MM.1S (cell line): ENCODE results near the gene TMEM263.

Experiments used
- CTCF ChIP-seq: fragments of 300-600 bp; sonication (generic); IDR thresholded peaks from 2 replicates; pipeline ENCODE4 v1.5.1; 2016; ENCODE audit warnings: antibody characterized with exemption, low read length, mixed read lengths
- EZH2 ChIP-seq: fragments of 300-600 bp; sonication (generic); optimal IDR thresholded peaks from 2 replicates; pipeline ENCODE3; 2017; ENCODE audit warnings: low read depth, mild to moderate bottlenecking, antibody characterized with exemption, low read length, mixed read lengths
- EZH2phosphoT487 ChIP-seq: fragments of 300-600 bp; sonication (generic); IDR thresholded peaks from 2 replicates; pipeline ENCODE4 v1.6.1; 2018; ENCODE audit warnings: antibody characterized with exemption, low read length

GRCh38 chr12:106955377-106956047 is at the start of gene TMEM263:
- TF ChIP-seq CTCF = no peak
- TF ChIP-seq EZH2phosphoT487 = no peak
- TF ChIP-seq EZH2 = no peak
